Dendritic cell treated with granulocyte-macrophage colony-stimulating factor and Interleukin-4, amounts not matched to agents 40 ng/mL and 50 ng/mL, for 4 days (primary cell): ENCODE data around the gene RBPJL.

Experiments
- H3K27ac Mint-ChIP-seq: one replicate; pipeline ENCODE4 v1.8.0; 2022; ENCODE audit warnings: mild to moderate bottlenecking, mixed read lengths
- H3K27me3 Mint-ChIP-seq: one replicate; pipeline ENCODE4 v1.8.0; 2022; ENCODE audit warnings: mild to moderate bottlenecking, mixed read lengths
- H3K36me3 Mint-ChIP-seq: one replicate; pipeline ENCODE4 v1.8.0; 2022; ENCODE audit warnings: low read depth, mixed read lengths
- H3K4me1 Mint-ChIP-seq: one replicate; pipeline ENCODE4 v1.8.0; 2022; ENCODE audit warnings: low read depth, mixed read lengths
- H3K4me3 Mint-ChIP-seq: one replicate; pipeline ENCODE4 v1.8.0; 2022; ENCODE audit warnings: mild to moderate bottlenecking, moderate library complexity, mixed read lengths
- H3K9me3 Mint-ChIP-seq: one replicate; pipeline ENCODE4 v1.8.0; 2022; ENCODE audit warnings: mixed read lengths
- intact Hi-C: fragments of 100-400 bp; cut with micrococcal nuclease; formaldehyde crosslinking; loops from one replicate; pipeline ENCODE4 v1.15.0; 2022

Gene RBPJL

DNA sequence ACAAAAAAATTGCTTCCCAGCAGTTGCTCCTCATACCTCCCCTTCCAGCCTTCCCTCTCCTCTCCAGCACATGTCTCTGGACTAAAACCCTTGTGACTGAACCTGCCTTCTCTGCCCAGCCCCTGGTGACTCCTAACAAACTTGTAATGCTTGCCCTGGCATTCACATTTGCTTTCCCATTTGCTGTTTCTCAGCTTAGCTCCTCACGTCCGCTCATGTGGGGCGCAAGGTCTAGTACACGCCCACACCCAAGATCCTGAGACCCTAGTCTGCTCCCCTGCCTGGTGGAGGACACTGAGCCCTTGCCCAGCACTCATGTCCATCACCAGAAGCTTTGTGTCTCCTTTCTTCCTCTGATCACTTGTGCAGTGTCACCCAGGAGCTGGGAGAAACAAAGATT lies 18.3 kb upstream of the RBPJL start:
- intact Hi-C loops = no loop called here
- Mint-ChIP-seq H3K4me3 (no peak overlapping the region), H3K4me1 (peaks cover 26% of the 10 kb centered on the region), H3K9me3 (no peaks in the 10 kb centered on the region), H3K27me3 (peaks cover 38% of the 10 kb centered on the region), H3K36me3 (no peaks in the 10 kb centered on the region), H3K27ac (no peak overlapping the region)

DNA sequence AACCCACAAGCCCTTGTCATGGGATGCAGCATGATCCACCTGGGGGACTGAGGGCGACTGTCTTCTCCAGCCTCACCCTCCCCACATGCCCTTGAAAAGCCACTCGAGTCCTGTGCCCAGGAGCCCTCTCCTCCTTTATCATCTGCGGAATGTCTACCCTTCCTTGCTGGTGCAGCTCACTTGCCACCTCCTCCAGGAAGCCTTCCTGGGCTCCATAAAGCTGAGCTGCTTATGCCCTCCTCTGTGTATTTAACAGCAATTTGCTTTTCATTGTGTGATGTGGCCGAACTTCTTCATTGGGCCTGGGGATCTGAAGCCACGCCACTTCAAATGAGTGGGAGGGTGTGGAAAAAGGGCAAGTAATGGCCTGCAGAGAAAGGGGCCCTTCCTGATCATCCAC lies 17.8 kb upstream of the RBPJL start:
- H3K4me1 Mint-ChIP-seq = peaks cover 26% of the 10 kb centered on the region
- intact Hi-C loops = no loop called here
- H3K27ac Mint-ChIP-seq = no peak overlapping the region
- no peaks in the 10 kb centered on the region for H3K36me3 Mint-ChIP-seq
- no peak overlapping the region for H3K4me3 Mint-ChIP-seq
- no peaks in the 10 kb centered on the region for H3K9me3 Mint-ChIP-seq
- peaks cover 43% of the 10 kb centered on the region for H3K27me3 Mint-ChIP-seq

DNA sequence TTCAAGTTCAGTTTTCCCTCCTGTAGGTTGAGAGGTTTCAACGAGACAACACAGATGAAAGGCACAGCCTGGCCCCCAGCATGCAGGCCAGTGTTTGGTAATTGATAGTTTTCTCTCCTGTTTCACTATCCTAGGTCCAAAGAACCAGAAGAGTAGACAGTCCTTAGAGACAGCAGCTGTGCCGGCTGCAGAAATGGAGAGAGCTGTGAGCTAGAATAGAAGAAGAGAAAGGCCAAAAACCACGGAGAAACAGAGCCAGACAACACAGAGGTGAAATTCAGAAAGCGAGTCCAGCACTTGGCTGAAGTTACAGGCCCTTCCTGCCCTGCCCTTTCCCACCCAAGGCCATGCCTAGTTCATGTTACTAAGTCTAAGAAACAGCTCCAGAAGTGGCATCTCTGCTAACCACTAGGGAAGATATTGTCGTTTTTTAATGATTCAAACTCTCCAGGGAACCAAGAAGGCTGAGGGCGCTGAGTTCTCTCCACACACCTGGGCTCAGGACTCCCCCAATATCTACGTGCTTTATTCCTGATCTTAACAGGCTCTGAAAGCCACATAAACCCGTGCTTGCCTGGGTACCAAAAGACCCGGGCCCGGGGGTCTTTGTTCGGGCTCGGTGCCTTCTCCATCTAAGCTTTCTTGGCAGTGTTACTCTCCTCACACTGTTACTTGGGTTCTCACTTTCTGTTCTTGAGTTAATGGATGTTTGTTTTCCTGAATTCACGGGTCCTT lies 16.5 kb upstream of the RBPJL start:
- no peak overlapping the region for H3K27ac Mint-ChIP-seq
- peaks cover 25% of the 10 kb centered on the region for H3K4me1 Mint-ChIP-seq
- H3K27me3 Mint-ChIP-seq = peaks cover 50% of the 10 kb centered on the region
- no peak overlapping the region for H3K4me3 Mint-ChIP-seq
- no peaks in the 10 kb centered on the region for H3K36me3 Mint-ChIP-seq
- H3K9me3 Mint-ChIP-seq = no peaks in the 10 kb centered on the region
- intact Hi-C loops = loop anchor here (5.0 kb wide), 1 partner anchor 193 kb away; no protein-coding TSS in a partner anchor

DNA sequence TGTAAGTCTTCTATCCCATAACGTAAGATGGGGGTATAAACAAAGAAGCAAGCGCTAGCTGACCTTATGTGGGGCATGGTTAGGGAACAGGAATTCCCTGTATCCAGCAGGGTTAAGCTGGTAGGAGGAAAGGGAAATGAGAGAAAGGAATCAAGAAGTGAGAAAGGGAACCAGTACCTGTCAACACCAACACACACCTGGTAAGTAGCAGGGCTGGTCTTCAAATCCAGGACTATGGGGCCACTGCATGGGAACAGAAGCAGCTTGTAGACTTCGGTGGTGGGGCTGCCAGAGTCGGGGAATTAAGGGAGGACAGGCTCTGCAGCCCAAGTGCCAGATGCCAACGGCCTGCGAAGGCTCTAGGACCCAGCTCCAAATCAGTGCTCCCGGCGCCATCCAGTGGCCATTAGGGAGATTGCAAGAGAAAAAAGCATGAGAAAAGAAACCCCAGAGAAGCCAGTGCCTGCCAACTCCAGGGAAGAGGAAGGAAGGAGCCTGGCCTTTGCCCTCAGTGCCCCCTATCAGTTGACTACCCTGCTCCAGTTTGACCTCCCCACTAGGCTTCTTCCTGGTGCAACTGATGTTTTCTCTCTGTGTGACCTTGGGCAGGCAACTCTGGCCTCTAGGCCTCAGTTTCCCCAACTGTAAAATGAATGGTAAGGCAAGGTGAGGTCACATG lies 15.8 kb upstream of the RBPJL start:
- H3K4me3 Mint-ChIP-seq = no peak overlapping the region
- peaks cover 25% of the 10 kb centered on the region for H3K4me1 Mint-ChIP-seq
- H3K36me3 Mint-ChIP-seq = no peaks in the 10 kb centered on the region
- peaks cover 54% of the 10 kb centered on the region for H3K27me3 Mint-ChIP-seq
- intact Hi-C loops = loop anchor here (1.0 to 5.0 kb wide), 2 partner anchors 152 to 194 kb away; no protein-coding TSS in a partner anchor
- H3K9me3 Mint-ChIP-seq = no peaks in the 10 kb centered on the region
- no peak overlapping the region for H3K27ac Mint-ChIP-seq

DNA sequence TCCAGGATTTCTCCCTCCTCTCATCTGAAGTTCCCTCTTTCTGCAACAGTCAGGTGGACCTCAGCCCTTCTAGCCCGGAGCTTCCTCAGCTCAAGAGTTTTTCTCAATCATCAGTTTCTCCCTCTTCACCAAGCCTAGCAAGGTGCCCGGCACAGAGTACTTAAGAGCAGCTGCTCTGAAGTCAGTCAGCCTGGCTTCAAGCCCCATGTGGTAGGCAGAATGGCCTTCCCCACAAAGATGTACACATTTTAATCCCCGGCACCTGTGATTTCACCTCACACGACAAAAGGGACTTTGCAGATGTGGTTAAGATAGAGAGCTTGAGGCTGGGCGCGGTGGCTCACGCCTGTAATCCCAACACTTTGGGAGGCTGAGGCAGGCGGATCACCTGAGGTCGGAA lies 15.1 kb upstream of the RBPJL start:
- Mint-ChIP-seq H3K27ac (no peak overlapping the region), H3K27me3 (peaks cover 54% of the 10 kb centered on the region), H3K4me1 (peaks cover 25% of the 10 kb centered on the region), H3K4me3 (no peak overlapping the region), H3K36me3 (no peaks in the 10 kb centered on the region), H3K9me3 (no peaks in the 10 kb centered on the region)
- intact Hi-C loops = loop anchor here (1.0 to 5.0 kb wide), 2 partner anchors 152 to 194 kb away; no protein-coding TSS in a partner anchor

DNA sequence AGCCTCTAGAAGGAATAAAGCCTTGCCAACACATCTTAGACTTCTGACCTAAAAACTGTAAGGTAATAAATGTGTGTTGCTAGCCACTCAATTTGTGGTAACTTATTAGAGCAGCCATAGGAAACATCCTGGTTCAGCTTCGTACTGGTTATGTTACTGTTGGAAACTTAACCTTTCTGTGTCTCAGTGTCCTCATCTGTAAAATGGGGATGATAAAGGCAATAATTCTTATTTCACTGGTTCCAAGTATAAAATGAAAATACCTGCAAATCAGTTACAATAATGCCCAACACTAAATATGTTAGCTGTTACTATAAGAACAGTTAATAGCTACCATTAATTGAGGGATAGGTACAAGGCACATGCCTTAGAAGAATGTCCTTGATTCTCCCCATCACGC lies 14.3 kb upstream of the RBPJL start:
- Mint-ChIP-seq H3K4me1 (peaks cover 25% of the 10 kb centered on the region), H3K9me3 (no peaks in the 10 kb centered on the region), H3K27ac (no peak overlapping the region), H3K27me3 (peaks cover 51% of the 10 kb centered on the region), H3K36me3 (no peaks in the 10 kb centered on the region), H3K4me3 (no peak overlapping the region)
- intact Hi-C loops = loop anchor here (5.0 kb wide), 1 partner anchor 195 kb away; no protein-coding TSS in a partner anchor

DNA sequence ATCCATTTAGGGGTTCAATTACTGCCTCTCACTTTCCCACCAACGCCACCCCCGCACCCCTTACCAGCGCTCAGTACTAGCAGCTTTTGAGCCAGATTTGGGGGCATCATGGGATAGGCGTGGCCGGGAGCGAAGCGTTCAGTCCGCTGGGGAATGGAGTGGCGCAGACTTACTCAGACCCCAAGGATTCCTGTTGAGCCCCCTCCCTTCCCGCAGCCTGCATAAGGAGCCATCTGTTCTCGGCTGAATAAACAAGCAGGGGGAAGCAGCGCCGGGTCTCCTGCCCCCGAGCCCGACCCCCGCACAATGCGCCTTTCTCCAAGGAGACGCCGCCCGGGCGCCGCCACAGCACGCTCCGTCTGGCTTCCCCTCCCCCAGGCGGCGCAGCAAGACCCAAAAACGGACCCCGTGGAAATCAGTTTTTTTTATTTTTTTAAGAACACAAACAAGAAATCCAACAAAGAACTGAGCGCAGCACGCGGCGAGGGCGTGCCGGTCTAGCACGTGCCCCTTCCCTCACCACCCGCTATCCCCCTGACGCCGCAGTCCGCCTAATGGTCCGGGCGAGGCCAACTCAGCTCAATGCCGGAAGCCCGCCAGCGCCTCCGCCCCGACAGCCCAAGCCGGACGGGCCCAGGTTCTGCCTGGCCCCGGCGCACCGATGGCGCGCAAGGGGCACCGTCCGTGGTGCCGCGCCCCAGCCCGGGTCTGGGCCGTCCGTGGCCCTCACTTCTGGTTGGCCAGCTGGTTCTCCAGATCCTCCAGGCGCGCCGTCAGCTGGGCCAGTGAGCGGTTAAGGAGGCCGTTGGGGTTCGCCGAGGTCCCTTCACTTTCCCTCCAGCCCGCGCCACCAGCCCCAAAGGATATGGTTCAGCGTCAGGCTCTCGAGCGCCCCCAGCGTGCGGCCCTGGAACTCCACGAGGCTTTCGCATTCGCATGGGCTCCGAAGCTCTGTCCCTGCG lies 13.3 kb upstream of the RBPJL start:
- peaks cover 52% of the 10 kb centered on the region for H3K27me3 Mint-ChIP-seq
- H3K4me3 Mint-ChIP-seq = peak overlapping the region; percentile 70
- H3K9me3 Mint-ChIP-seq = no peaks in the 10 kb centered on the region
- no peaks in the 10 kb centered on the region for H3K36me3 Mint-ChIP-seq
- peaks cover 25% of the 10 kb centered on the region for H3K4me1 Mint-ChIP-seq
- intact Hi-C loops = loop anchor here (5.0 kb wide), 1 partner anchor 196 kb away; no protein-coding TSS in a partner anchor
- peak overlapping the region; percentile 51 for H3K27ac Mint-ChIP-seq

DNA sequence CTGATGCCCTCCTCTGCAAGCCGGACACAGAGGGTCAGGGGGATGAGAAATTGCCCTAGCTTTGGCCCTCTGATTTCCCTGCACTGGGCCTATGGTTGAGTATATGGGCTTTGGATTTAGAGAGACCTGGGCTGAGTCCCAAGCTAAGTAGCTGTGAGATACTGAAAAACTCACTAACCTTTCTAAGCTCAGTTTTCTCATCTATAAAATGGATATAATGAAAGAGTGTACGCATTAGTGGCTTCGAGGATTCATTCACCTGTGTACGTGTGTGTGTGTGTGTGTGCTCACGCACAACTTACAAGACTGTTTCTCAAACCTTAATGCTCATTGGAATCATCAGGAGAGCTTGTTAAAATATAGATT lies 12.7 kb upstream of the RBPJL start:
- no peaks in the 10 kb centered on the region for H3K36me3 Mint-ChIP-seq
- intact Hi-C loops = loop anchor here (5.0 kb wide), 1 partner anchor 197 kb away; no protein-coding TSS in a partner anchor
- peaks cover 25% of the 10 kb centered on the region for H3K4me1 Mint-ChIP-seq
- H3K4me3 Mint-ChIP-seq = peak overlapping the region; percentile 70
- peak overlapping the region; percentile 51 for H3K27ac Mint-ChIP-seq
- peaks cover 47% of the 10 kb centered on the region for H3K27me3 Mint-ChIP-seq
- no peaks in the 10 kb centered on the region for H3K9me3 Mint-ChIP-seq

DNA sequence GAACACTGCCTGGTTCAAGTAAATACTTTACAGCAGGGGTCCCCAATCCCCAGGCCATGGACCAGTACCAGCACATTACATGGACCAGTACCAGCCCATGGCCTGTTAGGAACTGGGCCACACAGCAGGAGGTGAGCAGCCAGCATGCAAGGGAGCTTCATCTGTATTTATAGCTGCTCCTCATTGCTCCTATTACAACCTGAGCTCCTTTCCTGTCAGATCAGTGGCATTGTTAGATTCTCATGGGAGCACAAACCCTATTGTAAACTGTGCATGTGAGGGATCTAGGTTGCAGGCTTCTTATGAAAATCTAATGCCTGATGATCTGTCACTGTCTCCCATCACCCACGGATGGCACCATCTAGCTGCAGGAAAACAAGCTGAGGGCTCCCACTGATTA lies 12.0 kb upstream of the RBPJL start:
- no peak overlapping the region for H3K27ac Mint-ChIP-seq
- no peak overlapping the region for H3K4me3 Mint-ChIP-seq
- no peaks in the 10 kb centered on the region for H3K36me3 Mint-ChIP-seq
- peaks cover 47% of the 10 kb centered on the region for H3K27me3 Mint-ChIP-seq
- no peaks in the 10 kb centered on the region for H3K9me3 Mint-ChIP-seq
- peaks cover 25% of the 10 kb centered on the region for H3K4me1 Mint-ChIP-seq
- intact Hi-C loops = loop anchor here (5.0 kb wide), 1 partner anchor 197 kb away; no protein-coding TSS in a partner anchor

DNA sequence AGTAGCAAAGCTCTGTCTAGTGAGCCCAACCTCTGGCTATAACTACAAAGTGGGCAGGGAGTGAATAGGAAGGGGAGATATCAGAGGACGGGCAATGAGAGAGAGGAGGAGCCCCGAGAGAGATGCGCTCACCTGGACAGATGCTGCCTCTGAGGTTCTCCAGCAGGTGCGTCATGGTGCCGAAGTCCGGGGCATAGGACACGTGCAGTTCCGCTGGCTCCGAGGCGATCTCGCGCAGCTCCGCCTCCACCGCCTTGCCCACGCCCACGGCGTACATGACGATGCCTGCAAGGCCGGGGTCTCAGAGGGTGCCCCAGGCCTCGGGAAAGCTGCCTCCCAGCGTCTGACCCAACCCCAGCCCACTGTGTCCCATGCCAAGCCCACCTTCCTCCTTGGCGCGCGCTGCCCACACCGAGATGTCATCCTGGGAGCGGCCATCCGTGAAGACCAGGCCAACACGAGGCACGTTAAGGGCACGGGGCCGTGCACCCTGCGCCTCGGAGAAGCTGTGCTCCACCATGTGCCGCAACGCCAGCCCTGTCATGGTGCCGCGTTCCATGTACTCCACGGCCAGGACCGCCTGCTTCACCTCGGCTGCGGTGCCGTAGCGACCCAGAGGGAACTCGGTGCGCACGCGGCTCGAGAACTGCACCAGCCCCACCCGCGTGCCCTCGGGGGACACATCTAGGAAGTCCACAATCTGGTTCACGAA lies 8.7 kb upstream of the RBPJL start:
- Mint-ChIP-seq H3K9me3 (no peaks in the 10 kb centered on the region), H3K27ac (no peak overlapping the region), H3K36me3 (no peaks in the 10 kb centered on the region), H3K27me3 (peaks cover 40% of the 10 kb centered on the region), H3K4me3 (no peak overlapping the region), H3K4me1 (peaks cover 12% of the 10 kb centered on the region)
- intact Hi-C loops = no loop called here

DNA sequence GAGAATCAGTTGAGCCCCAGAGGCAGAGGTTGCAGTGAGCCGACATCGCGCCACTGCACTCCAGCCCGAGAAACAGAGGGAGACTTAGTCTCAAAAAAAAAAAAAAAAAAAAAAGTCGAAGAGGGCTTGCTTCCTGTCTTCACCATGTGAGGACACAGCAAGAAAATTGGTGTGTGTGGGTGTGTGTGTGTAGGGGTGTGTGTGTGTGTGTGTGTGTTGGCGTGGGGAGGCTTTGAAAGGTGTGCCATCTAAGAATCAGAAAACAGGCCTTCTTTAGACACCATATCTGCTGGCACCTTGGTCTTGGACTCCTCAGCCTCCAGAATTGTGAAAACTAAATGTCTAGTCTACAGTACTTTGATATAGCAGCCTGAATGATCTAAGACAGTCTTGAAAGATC lies 6.9 kb upstream of the RBPJL start:
- Mint-ChIP-seq H3K4me1 (no peaks in the 10 kb centered on the region), H3K4me3 (no peak overlapping the region), H3K9me3 (no peaks in the 10 kb centered on the region), H3K27ac (no peak overlapping the region), H3K36me3 (no peaks in the 10 kb centered on the region), H3K27me3 (peaks cover 43% of the 10 kb centered on the region)
- intact Hi-C loops = no loop called here

DNA sequence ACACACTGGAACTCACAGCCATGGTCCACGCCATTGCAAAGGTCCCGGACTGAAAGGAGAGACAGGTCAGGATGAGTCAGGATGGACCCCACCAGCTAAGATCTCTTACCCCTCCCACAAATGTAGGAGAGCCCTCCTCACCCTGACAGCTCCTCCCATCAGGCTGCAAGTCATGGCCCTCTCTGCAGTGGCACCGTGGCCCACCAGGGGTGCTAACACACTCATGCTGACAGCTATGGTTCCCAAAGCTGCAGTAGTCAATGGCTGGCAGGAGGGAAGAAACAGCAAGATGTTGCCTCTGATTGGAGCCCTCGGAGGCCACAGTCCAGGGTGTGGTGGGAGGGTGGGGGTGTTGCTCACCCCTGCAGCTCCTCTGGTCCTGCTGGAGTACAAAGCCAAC lies 5.7 kb upstream of the RBPJL start:
- H3K36me3 Mint-ChIP-seq = no peaks in the 10 kb centered on the region
- no peak overlapping the region for H3K4me3 Mint-ChIP-seq
- no peak overlapping the region for H3K27ac Mint-ChIP-seq
- peaks cover 46% of the 10 kb centered on the region for H3K27me3 Mint-ChIP-seq
- H3K4me1 Mint-ChIP-seq = no peaks in the 10 kb centered on the region
- H3K9me3 Mint-ChIP-seq = no peaks in the 10 kb centered on the region
- intact Hi-C loops = no loop called here

DNA sequence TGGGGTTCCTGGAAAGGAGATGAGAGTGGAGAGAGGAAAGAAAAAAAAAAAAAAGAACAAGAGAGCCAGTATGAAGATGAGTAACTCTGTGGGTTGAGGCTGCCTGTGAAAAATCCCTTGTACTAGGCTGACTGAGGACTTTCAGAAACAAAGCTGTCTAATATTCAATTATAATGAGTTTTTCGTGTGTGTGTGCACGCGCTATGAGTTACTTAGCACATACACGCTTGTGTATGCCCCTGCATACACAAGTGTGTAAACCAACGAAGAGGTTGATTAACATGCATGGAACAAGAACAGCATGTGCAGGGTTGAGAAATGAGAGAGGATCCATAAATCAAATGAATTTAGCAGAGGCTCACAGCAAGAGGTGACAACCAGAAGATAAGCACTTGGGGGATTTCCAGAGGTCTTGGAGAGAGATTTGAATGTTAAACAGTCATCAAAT lies 4.8 kb upstream of the RBPJL start:
- Mint-ChIP-seq H3K36me3 (no peaks in the 10 kb centered on the region), H3K4me3 (no peak overlapping the region), H3K27me3 (peaks cover 50% of the 10 kb centered on the region), H3K27ac (no peak overlapping the region), H3K4me1 (no peaks in the 10 kb centered on the region), H3K9me3 (no peaks in the 10 kb centered on the region)
- intact Hi-C loops = no loop called here
